GM12865 (cell line): ENCODE results near the gene AHI1.

Experiments used
- DNase-seq: peaks from one replicate; pipeline ENCODE4 v3.0.0; 2010; ENCODE audit warnings: low read depth
- H3K4me3 ChIP-seq: 2 replicates; pipeline ENCODE4 v1.5.1; 2011; ENCODE audit warnings: mild to moderate bottlenecking, low read depth, low read length, control low read depth
- TF ChIP-seq, protein P1 (sequence below): IDR thresholded peaks from 2 replicates; pipeline ENCODE4 v1.5.1; 2011; ENCODE audit warnings: low read length, control low read depth, low read depth, inconsistent platforms; ENCODE audit not compliant: insufficient read depth; ENCODE audit errors: missing control alignments

AHI1 gene

DNA sequence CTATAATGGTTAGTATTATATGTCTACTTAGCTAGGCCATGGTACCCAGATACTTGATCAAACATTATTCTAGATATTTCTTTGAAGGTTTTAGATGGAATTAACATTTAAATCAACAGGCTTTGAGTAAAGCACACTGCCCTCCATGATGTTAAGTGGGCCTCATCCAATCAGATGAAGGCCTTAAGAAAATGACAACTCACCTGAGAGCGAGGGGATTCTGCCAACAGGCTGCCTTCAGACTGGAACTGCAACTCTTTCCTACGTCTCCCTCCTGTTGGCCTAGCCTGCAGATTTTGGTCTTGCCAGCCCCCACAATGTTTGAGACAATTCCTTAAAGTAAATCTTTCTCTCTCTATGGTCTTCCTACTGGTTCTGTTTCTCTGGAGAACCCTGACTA, 137.3 kb downstream of the AHI1 start:
- TF ChIP-seq, protein P1, sequence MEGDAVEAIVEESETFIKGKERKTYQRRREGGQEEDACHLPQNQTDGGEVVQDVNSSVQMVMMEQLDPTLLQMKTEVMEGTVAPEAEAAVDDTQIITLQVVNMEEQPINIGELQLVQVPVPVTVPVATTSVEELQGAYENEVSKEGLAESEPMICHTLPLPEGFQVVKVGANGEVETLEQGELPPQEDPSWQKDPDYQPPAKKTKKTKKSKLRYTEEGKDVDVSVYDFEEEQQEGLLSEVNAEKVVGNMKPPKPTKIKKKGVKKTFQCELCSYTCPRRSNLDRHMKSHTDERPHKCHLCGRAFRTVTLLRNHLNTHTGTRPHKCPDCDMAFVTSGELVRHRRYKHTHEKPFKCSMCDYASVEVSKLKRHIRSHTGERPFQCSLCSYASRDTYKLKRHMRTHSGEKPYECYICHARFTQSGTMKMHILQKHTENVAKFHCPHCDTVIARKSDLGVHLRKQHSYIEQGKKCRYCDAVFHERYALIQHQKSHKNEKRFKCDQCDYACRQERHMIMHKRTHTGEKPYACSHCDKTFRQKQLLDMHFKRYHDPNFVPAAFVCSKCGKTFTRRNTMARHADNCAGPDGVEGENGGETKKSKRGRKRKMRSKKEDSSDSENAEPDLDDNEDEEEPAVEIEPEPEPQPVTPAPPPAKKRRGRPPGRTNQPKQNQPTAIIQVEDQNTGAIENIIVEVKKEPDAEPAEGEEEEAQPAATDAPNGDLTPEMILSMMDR, result no peak
- H3K4me3 ChIP-seq, result no peak overlapping the region
- no peak for DNase-seq

DNA sequence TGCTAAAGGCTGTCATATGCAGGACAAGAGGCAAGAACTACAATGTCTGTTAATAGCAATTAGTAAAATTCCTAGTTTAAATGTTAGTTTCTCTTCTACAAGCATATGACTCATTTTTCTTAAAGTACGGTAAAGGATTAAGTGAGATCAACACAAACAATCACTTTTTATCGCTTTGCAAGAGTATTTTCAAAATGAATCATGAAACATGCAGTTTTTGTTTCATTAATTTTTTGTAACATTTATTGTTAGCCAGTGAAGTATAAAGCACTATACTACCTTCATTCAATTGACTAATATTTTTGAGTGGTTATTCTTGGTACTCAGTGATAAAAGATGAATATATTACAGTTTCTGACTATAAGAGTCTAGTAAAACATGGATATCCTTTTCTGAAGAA, 138.6 kb downstream of the AHI1 start:
- DNase-seq, result no peak
- TF ChIP-seq, protein P1, result no peak
- H3K4me3 ChIP-seq, result no peak overlapping the region

DNA sequence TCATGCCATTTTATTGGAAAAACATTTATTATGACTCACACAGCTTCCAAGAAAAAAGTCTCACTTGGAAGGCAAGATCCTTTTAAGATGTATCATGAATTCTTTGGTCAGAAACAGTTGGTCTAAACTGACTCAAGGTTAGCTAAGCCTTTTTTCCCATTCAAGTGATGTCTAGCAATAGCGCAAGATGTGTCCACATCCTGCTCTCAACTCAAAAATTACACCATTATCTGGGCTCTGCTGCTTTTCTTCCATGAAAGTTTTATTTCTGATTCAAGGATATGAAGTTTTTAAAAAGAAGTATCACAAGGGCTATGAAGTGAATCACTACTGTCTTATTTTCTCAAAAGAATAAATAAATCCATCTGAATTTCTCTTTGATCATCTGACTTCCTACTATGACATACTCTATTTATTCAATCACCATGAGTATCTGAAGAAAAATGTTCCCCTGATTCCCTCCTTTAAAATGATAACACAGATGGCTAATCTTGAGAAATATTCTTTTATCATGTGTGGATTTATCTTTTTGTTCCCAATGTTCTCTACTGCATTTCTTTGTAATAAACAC, 139.2 kb downstream of the AHI1 start:
- no peak for DNase-seq
- TF ChIP-seq, protein P1, result no peak
- H3K4me3 ChIP-seq, result no peak overlapping the region

DNA sequence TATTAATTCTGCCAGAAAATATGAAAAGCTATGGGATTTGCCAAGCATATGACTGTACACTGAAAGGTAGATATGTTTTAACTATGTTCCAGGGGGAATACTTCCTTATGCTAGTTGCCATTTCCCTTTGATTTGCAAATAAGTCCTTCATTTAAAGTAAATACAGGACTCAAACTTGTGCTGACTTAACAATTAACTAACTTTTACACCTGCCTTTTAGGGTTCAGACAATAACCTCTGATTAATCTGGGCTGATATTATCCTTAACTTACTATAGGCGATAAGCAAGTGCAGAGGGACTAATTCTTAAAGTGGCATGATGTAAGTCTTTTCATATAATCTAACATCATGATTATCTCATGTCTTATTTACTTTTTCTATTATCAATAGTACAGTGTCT, 143.1 kb downstream of the AHI1 start:
- DNase-seq, result no peak
- TF ChIP-seq, protein P1, result no peak
- no peak overlapping the region for H3K4me3 ChIP-seq

DNA sequence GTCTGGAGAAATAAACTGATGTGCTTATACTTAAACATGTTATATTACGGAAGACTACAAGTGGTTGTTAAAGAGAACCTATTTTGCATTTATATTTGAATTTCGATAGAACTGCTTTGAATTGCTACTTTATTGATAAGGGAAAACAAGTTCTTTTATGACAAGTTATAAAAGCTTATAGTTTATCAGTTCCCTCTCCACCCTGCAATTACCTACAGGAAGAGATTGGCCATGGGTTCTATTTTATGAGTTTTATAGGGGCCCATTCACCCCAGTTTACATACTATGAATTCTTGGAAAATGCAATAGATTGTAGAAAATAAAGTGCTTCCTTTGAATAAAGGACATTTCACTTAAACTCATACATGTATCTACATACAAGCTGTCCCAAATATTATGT, 144.4 kb downstream of the AHI1 start:
- TF ChIP-seq, protein P1, result no peak
- DNase-seq, result no peak
- no peak overlapping the region for H3K4me3 ChIP-seq

DNA sequence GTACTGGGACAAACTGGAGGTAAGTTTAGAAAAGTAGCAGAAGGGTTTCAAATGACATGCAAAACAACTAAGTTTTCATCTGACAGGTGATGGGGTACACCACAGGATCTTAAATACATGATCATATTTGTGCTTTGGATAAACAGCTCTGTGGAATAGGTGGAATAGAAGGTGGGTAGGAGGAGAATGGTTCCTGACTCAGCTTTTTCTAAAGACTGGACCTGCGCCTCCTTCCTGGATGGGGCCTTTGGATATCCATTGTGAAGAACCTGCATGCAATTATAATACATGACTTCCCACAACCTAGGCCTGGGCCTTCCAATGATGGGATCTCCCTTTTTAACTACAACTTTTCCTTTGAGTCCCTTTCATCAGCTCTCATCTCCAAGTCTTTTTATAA, 145.9 kb downstream of the AHI1 start:
- no peak overlapping the region for H3K4me3 ChIP-seq
- DNase-seq, result no peak
- TF ChIP-seq, protein P1, result no peak

DNA sequence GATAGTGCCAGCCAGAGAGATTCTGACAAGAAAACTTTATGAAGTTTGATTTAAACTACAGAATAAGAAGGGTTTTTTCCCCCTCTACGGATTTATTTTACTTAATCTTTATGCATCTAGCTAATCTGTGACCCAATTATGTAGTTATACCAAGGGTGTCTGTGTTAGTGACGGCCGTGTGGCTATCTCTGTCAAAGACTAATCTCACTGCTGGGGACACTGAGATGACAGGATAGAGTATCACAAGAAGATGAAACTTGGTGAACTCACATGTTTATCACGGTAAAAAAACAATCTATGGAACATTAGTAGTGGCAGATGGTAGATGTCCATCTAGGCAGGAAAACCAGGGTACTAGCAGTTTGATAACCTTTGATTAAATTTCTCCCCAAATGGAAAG, 149.7 kb downstream of the AHI1 start:
- no peak overlapping the region for H3K4me3 ChIP-seq
- TF ChIP-seq, protein P1, result no peak
- DNase-seq, result no peak
